Measurements from ENCODE around the gene HOXC9. TPM values are rescaled to one million over a fixed set of nuclear protein-coding genes. Genes with fewer than 3 reads are reported as not detected.

HOXC9 gene
- total RNA-seq, 1 donor from 2014 or later, result not detected

Small RNA genes within 50 kb of the gene (microRNA-seq; reads per million reads assigned to microRNA genes)
- gene MIR196A2, result not detected
- 2.3 reads per million for gene MIR615

Other genes starting within 250 kb of the HOXC9 start
- 0.83 TPM for gene CISTR, start 248.2 kb upstream of the HOXC9 start, total RNA-seq
- not detected for gene HOXC13, start 61.3 kb upstream of the HOXC9 start, total RNA-seq
- not detected for gene HOXC12, start 45.3 kb upstream of the HOXC9 start, total RNA-seq
- gene HOXC11, start 27.0 kb upstream of the HOXC9 start, total RNA-seq, result not detected
- not detected for gene HOTAIR, start 25.2 kb upstream of the HOXC9 start, total RNA-seq
- not detected for gene HOXC10, start 15.0 kb upstream of the HOXC9 start, total RNA-seq
- gene HOXC8, start 8.8 kb downstream of the HOXC9 start, total RNA-seq, result not detected
- gene HOXC6, start 28.3 kb downstream of the HOXC9 start, total RNA-seq, result 0.30 TPM
- not detected for gene HOXC5, start 32.9 kb downstream of the HOXC9 start, total RNA-seq
- gene HOXC4, start 53.7 kb downstream of the HOXC9 start, total RNA-seq, result not detected
- gene SMUG1, start 188.8 kb downstream of the HOXC9 start, total RNA-seq, result 16.5 TPM

Measured in Right ventricle myocardium superior (tissue), 1 donor.